Hepatocyte (in vitro differentiated cells): ENCODE data around the gene AKT2. TPM values are rescaled to one million over a fixed set of nuclear protein-coding genes. Genes with fewer than 3 reads are reported as not detected.

Source experiments
- DNase-seq: peaks from one replicate; pipeline ENCODE4 v3.0.0-alpha.2; 2016; ENCODE audit warnings: low spot score
- H2AFZ ChIP-seq: fragments of 200-600 bp; sonication (generic); 2 replicates; pipeline ENCODE4 v1.6.0; 2016; ENCODE audit warnings: antibody characterized with exemption, mild to moderate bottlenecking
- H3K27ac ChIP-seq: fragments of 200-600 bp; sonication (generic); 2 replicates; pipeline ENCODE4 v1.5.1; 2016; ENCODE audit warnings: mild to moderate bottlenecking
- H3K27me3 ChIP-seq: fragments of 200-600 bp; sonication (generic); 2 replicates; pipeline ENCODE4 v1.6.1; 2016
- H3K36me3 ChIP-seq: fragments of 200-600 bp; sonication (generic); replicated peaks from 2 replicates; pipeline ENCODE4 v1.5.1; 2016; ENCODE audit warnings: low read depth; ENCODE audit not compliant: insufficient read depth
- H3K4me1 ChIP-seq: fragments of 200-600 bp; sonication (generic); 2 replicates; pipeline ENCODE4 v1.5.1; 2016; ENCODE audit warnings: mild to moderate bottlenecking, moderate library complexity; ENCODE audit not compliant: insufficient read depth
- H3K4me2 ChIP-seq: fragments of 200-600 bp; sonication (generic); 2 replicates; pipeline ENCODE4 v1.6.0; 2016
- H3K4me3 ChIP-seq: fragments of 200-600 bp; sonication (generic); 2 replicates; pipeline ENCODE4 v1.5.1; 2016; ENCODE audit warnings: mild to moderate bottlenecking
- H3K79me2 ChIP-seq: fragments of 200-600 bp; sonication (generic); 2 replicates; pipeline ENCODE4 v1.6.0; 2017; ENCODE audit warnings: mild to moderate bottlenecking
- H3K9me2 ChIP-seq: fragments of 200-600 bp; sonication (generic); replicated peaks from 2 replicates; pipeline ENCODE4 v1.6.0; 2017; ENCODE audit warnings: mild to moderate bottlenecking; ENCODE audit not compliant: insufficient read depth
- H3K9me3 ChIP-seq: fragments of 200-600 bp; sonication (generic); 2 replicates; pipeline ENCODE4 v1.5.1; 2016; ENCODE audit warnings: low read depth, mild to moderate bottlenecking
- H4K20me1 ChIP-seq: fragments of 200-600 bp; sonication (generic); 2 replicates; pipeline ENCODE4 v1.6.0; 2016; ENCODE audit warnings: mild to moderate bottlenecking; ENCODE audit not compliant: insufficient read depth, poor library complexity, severe bottlenecking
- CTCF ChIP-seq: fragments of 200-600 bp; sonication (generic); IDR thresholded peaks from 2 replicates; pipeline ENCODE4 v1.5.1; 2016; ENCODE audit warnings: antibody characterized with exemption, mild to moderate bottlenecking; ENCODE audit not compliant: poor library complexity
- EZH2 ChIP-seq: fragments of 200-600 bp; sonication (generic); IDR thresholded peaks from 2 replicates; pipeline ENCODE4 v1.6.1; 2016; ENCODE audit warnings: antibody characterized with exemption, mild to moderate bottlenecking, borderline replicate concordance
- EZH2phosphoT487 ChIP-seq: fragments of 200-600 bp; sonication (generic); IDR thresholded peaks from one replicate; pipeline ENCODE4 v1.6.1; 2018; ENCODE audit warnings: antibody characterized with exemption, mild to moderate bottlenecking, low read depth, moderate library complexity; ENCODE audit not compliant: unreplicated experiment, severe bottlenecking
- WGBS: methylation state at CpG from one replicate; pipeline ENCODE4 v1.1.6; 2016; ENCODE audit warnings: low lambda C conversion rate; ENCODE audit errors: missing lambda C conversion rate; 5-methylcytosine and 5-hydroxymethylcytosine counted together
- polyA plus RNA-seq: library from polyadenylated mRNA; unstranded; fragments of >200 nt; fragmentation: Nextera tagmentation; extraction: Ambion mirVana; gene quantifications from 2 replicates; pipeline ENCODE4 v1.2.1, GENCODE V29; 2016
- total RNA-seq: library from RNA; depleted of rRNA; stranded (reverse); fragments of >200 nt; gene quantifications from 2 replicates; pipeline ENCODE4 v1.2.3, GENCODE V29; 2014

The AKT2 gene
- total and polyA plus RNA-seq, 2 experiments from 2014 or later, result 54.9 to 106 TPM

GRCh38 chr19:40240332-40240731, 44.8 kb downstream of the AKT2 start:
- TF ChIP-seq CTCF (no peak), EZH2phosphoT487 (no peak), EZH2 (no peak)
- Histone ChIP-seq H3K9me3 (no peaks in the 10 kb centered on the region), H3K27ac (no peak overlapping the region), H2AFZ (no peak overlapping the region), H4K20me1 (no peaks in the 10 kb centered on the region), H3K9me2 (no peaks in the 10 kb centered on the region), H3K36me3 (no peaks in the 10 kb centered on the region), H3K4me2 (no peak overlapping the region), H3K27me3 (no peaks in the 10 kb centered on the region), H3K4me3 (no peak overlapping the region), H3K4me1 (no peaks in the 10 kb centered on the region), H3K79me2 (peaks cover 5% of the 10 kb centered on the region)
- DNase-seq, result no peak
- 97% methylated on average over 6 of the region's 6 CpGs for WGBS

GRCh38 chr19:40239415-40240226, 45.5 kb downstream of the AKT2 start:
- no peaks in the 10 kb centered on the region for H3K27me3 ChIP-seq
- no peak for TF ChIP-seq CTCF
- TF ChIP-seq EZH2phosphoT487, result no peak
- TF ChIP-seq EZH2, result no peak
- no peak overlapping the region for H3K27ac ChIP-seq
- H3K4me2 ChIP-seq, result no peak overlapping the region
- 93% methylated on average over 12 of the region's 12 CpGs for WGBS
- no peak overlapping the region for H2AFZ ChIP-seq
- no peaks in the 10 kb centered on the region for H3K9me2 ChIP-seq
- H3K79me2 ChIP-seq, result peaks cover 5% of the 10 kb centered on the region
- no peaks in the 10 kb centered on the region for H3K4me1 ChIP-seq
- no peaks in the 10 kb centered on the region for H4K20me1 ChIP-seq
- no peaks in the 10 kb centered on the region for H3K36me3 ChIP-seq
- no peaks in the 10 kb centered on the region for H3K9me3 ChIP-seq
- no peak overlapping the region for H3K4me3 ChIP-seq
- no peak for DNase-seq

GRCh38 chr19:40238775-40239174, 46.4 kb downstream of the AKT2 start:
- Histone ChIP-seq H3K4me3 (no peak overlapping the region), H3K36me3 (no peaks in the 10 kb centered on the region), H3K4me2 (no peak overlapping the region), H4K20me1 (no peaks in the 10 kb centered on the region), H3K4me1 (no peaks in the 10 kb centered on the region), H3K9me2 (no peaks in the 10 kb centered on the region), H3K27ac (no peak overlapping the region), H2AFZ (no peak overlapping the region), H3K9me3 (no peaks in the 10 kb centered on the region), H3K27me3 (no peaks in the 10 kb centered on the region), H3K79me2 (peaks cover 5% of the 10 kb centered on the region)
- 94% methylated on average over 9 of the region's 9 CpGs for WGBS
- no peak for TF ChIP-seq EZH2
- no peak for TF ChIP-seq EZH2phosphoT487
- no peak for TF ChIP-seq CTCF
- DNase-seq, result no peak
